ENCODE data around the gene CBFA2T3. TPM values are rescaled to one million over a fixed set of nuclear protein-coding genes. Genes with fewer than 3 reads are reported as not detected.

The CBFA2T3 gene
- total RNA-seq, 1 donor from 2014 or later, result 4.6 TPM

DNA sequence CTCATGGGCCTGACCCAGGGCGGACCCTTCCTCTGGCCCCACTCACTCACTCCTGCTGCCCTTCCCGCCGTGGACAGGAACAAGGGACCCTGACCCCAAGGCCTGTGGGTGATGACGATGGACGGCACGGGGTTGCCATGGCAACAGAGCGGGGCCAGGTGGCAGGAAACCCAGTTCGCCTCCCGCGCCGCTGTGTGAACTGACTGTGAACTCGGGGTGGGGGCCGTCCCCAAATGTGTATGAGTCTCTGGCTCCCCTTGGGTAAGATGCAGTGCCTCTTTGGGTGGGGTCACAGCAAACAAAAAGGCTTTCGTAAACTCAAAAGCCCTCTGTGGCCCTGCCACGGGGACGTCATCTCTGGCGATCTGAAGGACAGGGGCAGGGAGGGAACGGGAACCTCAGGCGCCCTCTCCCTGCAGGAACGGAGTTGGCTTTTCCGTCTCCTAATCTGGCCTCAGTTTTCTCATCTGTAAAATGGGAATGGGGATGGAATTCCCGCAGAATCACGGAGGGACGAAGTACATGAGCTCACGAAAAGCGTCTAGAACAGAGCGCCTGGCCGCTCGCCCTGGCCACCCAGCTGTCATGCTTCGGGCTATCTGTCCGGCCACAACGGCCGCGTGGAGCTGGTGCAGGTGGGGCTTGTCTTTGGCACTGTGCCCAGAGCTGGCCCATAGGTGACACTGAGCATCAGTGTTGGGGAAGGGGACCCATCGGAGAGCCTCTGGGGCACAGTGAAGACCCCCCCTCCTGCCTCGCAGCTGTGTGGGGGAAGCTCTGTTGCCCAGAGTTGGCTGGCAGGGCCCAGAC lies 65.7 kb downstream of the CBFA2T3 start:
- H3K27me3 Mint-ChIP-seq (ENCODE audit: low read depth), result no peaks in the 10 kb centered on the region
- no peaks in the 10 kb centered on the region for H3K36me3 Mint-ChIP-seq (ENCODE audit: low read depth)
- peaks cover 9% of the 10 kb centered on the region for H3K4me1 Mint-ChIP-seq
- TF ChIP-seq, protein P1, sequence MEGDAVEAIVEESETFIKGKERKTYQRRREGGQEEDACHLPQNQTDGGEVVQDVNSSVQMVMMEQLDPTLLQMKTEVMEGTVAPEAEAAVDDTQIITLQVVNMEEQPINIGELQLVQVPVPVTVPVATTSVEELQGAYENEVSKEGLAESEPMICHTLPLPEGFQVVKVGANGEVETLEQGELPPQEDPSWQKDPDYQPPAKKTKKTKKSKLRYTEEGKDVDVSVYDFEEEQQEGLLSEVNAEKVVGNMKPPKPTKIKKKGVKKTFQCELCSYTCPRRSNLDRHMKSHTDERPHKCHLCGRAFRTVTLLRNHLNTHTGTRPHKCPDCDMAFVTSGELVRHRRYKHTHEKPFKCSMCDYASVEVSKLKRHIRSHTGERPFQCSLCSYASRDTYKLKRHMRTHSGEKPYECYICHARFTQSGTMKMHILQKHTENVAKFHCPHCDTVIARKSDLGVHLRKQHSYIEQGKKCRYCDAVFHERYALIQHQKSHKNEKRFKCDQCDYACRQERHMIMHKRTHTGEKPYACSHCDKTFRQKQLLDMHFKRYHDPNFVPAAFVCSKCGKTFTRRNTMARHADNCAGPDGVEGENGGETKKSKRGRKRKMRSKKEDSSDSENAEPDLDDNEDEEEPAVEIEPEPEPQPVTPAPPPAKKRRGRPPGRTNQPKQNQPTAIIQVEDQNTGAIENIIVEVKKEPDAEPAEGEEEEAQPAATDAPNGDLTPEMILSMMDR (conservative IDR thresholded peaks at IDR 0.05), result no peak
- no peak for DNase-seq (ENCODE audit: low read depth, low spot score)
- peak overlapping the region; percentile 54 for H3K27ac Mint-ChIP-seq (ENCODE audit: unreplicated experiment)
- no peak overlapping the region for H3K4me3 Mint-ChIP-seq
- H3K9me3 Mint-ChIP-seq, result no peaks in the 10 kb centered on the region

GRCh38 chr16:88910284-88911135 lies 66.5 kb downstream of the CBFA2T3 start:
- TF ChIP-seq, protein P1 (conservative IDR thresholded peaks at IDR 0.05), result no peak
- Mint-ChIP-seq H3K27me3 (ENCODE audit: low read depth) (no peaks in the 10 kb centered on the region), H3K36me3 (ENCODE audit: low read depth) (no peaks in the 10 kb centered on the region), H3K27ac (ENCODE audit: unreplicated experiment) (peak overlapping the region; percentile 71), H3K4me3 (no peak overlapping the region), H3K9me3 (no peaks in the 10 kb centered on the region), H3K4me1 (peaks cover 3% of the 10 kb centered on the region)
- no peak for DNase-seq (ENCODE audit: low read depth, low spot score)

DNA sequence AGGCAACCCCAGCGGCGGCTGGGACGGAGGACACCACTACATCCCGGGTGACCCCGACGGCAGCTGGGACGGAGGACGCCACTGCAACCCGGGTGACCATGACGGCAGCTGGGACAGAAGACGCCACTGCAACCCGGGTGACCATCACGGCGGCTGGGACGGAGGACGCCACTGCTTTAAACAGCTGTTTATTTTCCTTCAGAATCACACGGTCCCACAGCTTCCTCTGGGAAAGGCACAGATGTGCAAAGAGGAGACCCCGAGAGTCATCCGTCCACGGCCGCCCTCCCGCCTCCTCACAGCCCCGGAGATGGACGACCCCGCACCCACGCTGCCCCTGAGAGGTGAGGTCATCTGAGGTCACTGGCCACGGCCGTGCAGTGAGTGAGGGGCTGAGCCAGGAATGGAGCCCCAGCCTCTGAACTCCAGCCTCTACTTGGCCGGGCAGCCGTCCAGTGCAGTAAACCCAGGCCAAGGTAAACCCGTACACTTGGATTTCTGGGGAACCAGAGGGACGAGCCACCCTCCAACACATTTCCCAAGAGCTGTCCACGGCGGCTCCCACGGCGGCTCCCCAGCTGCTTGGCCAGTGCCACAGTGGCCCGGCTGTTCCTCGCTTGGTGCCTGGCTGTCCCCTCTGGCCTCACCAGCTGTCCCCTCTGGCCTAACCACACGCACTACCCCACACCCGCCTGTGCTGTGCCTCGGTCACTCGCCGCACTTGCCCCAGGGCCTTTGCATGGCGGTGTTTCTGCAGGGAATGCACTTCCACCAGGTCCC lies 67.4 kb downstream of the CBFA2T3 start:
- Mint-ChIP-seq H3K9me3 (no peaks in the 10 kb centered on the region), H3K36me3 (ENCODE audit: low read depth) (no peaks in the 10 kb centered on the region), H3K4me1 (peaks cover 3% of the 10 kb centered on the region), H3K27me3 (ENCODE audit: low read depth) (no peaks in the 10 kb centered on the region), H3K27ac (ENCODE audit: unreplicated experiment) (no peak overlapping the region), H3K4me3 (no peak overlapping the region)
- TF ChIP-seq, protein P1 (conservative IDR thresholded peaks at IDR 0.05), result no peak
- no peak for DNase-seq (ENCODE audit: low read depth, low spot score)

- TF ChIP-seq, protein P1 (conservative IDR thresholded peaks at IDR 0.05), result no peak
- Mint-ChIP-seq H3K4me3 (no peak overlapping the region), H3K4me1 (peaks cover 3% of the 10 kb centered on the region), H3K9me3 (no peaks in the 10 kb centered on the region), H3K27me3 (ENCODE audit: low read depth) (no peaks in the 10 kb centered on the region), H3K27ac (ENCODE audit: unreplicated experiment) (no peak overlapping the region), H3K36me3 (ENCODE audit: low read depth) (no peaks in the 10 kb centered on the region)
- no peak for DNase-seq (ENCODE audit: low read depth, low spot score)
These were observed 68.7 kb downstream of the CBFA2T3 start for GRCh38 chr16:88908307-88908706.

DNA sequence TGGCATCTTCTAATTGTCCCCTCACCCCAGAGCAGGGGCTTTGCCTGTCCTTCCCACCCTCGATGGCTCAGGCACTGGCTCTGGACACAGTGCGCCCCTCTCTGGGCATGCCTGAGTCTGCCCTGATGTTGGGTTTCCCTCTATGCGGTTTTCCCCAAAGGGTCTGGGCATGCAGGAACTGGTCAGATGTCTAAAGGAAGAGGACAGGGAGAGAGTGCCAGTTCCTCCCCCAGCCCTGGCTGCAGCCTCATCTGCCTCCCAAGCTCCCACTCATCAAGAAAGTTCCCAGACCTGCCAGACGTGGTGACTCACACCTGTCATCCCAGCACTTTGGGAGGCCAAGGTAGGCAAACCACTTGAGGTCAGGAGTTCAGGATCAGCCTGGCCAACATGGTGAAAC lies 69.2 kb downstream of the CBFA2T3 start:
- TF ChIP-seq, protein P1 (conservative IDR thresholded peaks at IDR 0.05), result no peak
- no peak overlapping the region for H3K4me3 Mint-ChIP-seq
- no peaks in the 10 kb centered on the region for H3K9me3 Mint-ChIP-seq
- H3K4me1 Mint-ChIP-seq, result peaks cover 3% of the 10 kb centered on the region
- no peak overlapping the region for H3K27ac Mint-ChIP-seq (ENCODE audit: unreplicated experiment)
- no peaks in the 10 kb centered on the region for H3K36me3 Mint-ChIP-seq (ENCODE audit: low read depth)
- DNase-seq (ENCODE audit: low read depth, low spot score), result no peak
- H3K27me3 Mint-ChIP-seq (ENCODE audit: low read depth), result no peaks in the 10 kb centered on the region

Data from neural crest cell (in vitro differentiated cells).